GM19193 (cell line): ENCODE measurements around the gene RPL18A.

Experiments
- POLR2A ChIP-seq: IDR thresholded peaks from 4 replicates; pipeline ENCODE4 v1.6.1; 2011; ENCODE audit not compliant: insufficient read depth, insufficient read length; ENCODE audit errors: extremely low read depth

Gene RPL18A

GRCh38 chr19:17902701-17903100, 43.0 kb downstream of the RPL18A start:
- TF ChIP-seq POLR2A = no peak

- TF ChIP-seq POLR2A = no peak
Measured at GRCh38 chr19:17908244-17908643, 48.5 kb downstream of the RPL18A start.

- no peak for TF ChIP-seq POLR2A
Measured at GRCh38 chr19:17909003-17909732, 49.5 kb downstream of the RPL18A start.

GRCh38 chr19:17910791-17911360, 51.2 kb downstream of the RPL18A start:
- TF ChIP-seq POLR2A = no peak
